ENCODE results near the gene ST14.

ST14 gene

GRCh38 chr11:130174642-130175041 is 15.1 kb downstream of the ST14 start:
- no peak overlapping the region for H3K9ac ChIP-seq (ENCODE audit: insufficient read length, low read depth)
- no peaks in the 10 kb centered on the region for H3K27me3 ChIP-seq (ENCODE audit: insufficient read depth, insufficient read length)
- H3K36me3 ChIP-seq (ENCODE audit: insufficient read depth, insufficient read length, low read length), result no peaks in the 10 kb centered on the region
- H3K9me3 ChIP-seq (ENCODE audit: insufficient read depth, low read length), result no peaks in the 10 kb centered on the region
- H3K4me1 ChIP-seq (ENCODE audit: insufficient read depth, insufficient read length), result no peaks in the 10 kb centered on the region
- TF ChIP-seq YY1 (IDR thresholded peaks at IDR 0.05; ENCODE audit: insufficient read depth, insufficient read length) (no peak), SUZ12 (IDR thresholded peaks at IDR 0.05; ENCODE audit: extremely low read depth, insufficient read depth, insufficient read length) (no peak), ZNF274 (IDR thresholded peaks at IDR 0.05; ENCODE audit: low read depth, low read length) (no peak)
- no peak for DNase-seq (ENCODE audit: low read depth, low spot score)
- no peak overlapping the region for H3K4me3 ChIP-seq (ENCODE audit: insufficient read length, low read depth)

DNA sequence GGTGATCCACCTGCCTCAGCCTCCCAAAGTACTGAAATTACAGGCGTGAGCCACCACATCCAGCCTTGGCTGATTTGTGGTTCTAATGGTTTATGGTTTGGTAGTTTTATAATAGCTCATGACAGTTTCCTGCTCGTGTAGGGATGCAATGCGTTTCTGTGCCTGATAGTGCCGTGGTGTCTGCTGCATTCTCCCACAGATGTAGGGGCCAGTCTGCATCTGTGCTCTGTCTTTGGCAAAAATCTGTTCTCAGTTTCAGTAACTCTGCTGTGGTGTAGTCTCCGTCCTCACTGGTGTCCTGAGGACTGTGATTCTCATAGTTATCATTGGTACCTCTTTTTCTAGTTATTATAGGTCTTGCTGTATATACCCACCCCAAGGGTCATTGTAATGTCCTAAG is 16.3 kb downstream of the ST14 start:
- Histone ChIP-seq H3K4me1 (ENCODE audit: insufficient read depth, insufficient read length) (no peaks in the 10 kb centered on the region), H3K9me3 (ENCODE audit: insufficient read depth, low read length) (no peaks in the 10 kb centered on the region), H3K4me3 (ENCODE audit: insufficient read length, low read depth) (no peak overlapping the region), H3K36me3 (ENCODE audit: insufficient read depth, insufficient read length, low read length) (no peaks in the 10 kb centered on the region), H3K27me3 (ENCODE audit: insufficient read depth, insufficient read length) (no peaks in the 10 kb centered on the region), H3K9ac (ENCODE audit: insufficient read length, low read depth) (no peak overlapping the region)
- no peak for TF ChIP-seq ZNF274 (IDR thresholded peaks at IDR 0.05; ENCODE audit: low read depth, low read length)
- TF ChIP-seq SUZ12 (IDR thresholded peaks at IDR 0.05; ENCODE audit: extremely low read depth, insufficient read depth, insufficient read length), result no peak
- TF ChIP-seq YY1 (IDR thresholded peaks at IDR 0.05; ENCODE audit: insufficient read depth, insufficient read length), result no peak
- DNase-seq (ENCODE audit: low read depth, low spot score), result no peak

- Histone ChIP-seq H3K4me1 (ENCODE audit: insufficient read depth, insufficient read length) (no peaks in the 10 kb centered on the region), H3K4me3 (ENCODE audit: insufficient read length, low read depth) (no peak overlapping the region), H3K9ac (ENCODE audit: insufficient read length, low read depth) (no peak overlapping the region), H3K36me3 (ENCODE audit: insufficient read depth, insufficient read length, low read length) (no peaks in the 10 kb centered on the region), H3K9me3 (ENCODE audit: insufficient read depth, low read length) (no peaks in the 10 kb centered on the region), H3K27me3 (ENCODE audit: insufficient read depth, insufficient read length) (no peaks in the 10 kb centered on the region)
- DNase-seq (ENCODE audit: low read depth, low spot score), result no peak
- TF ChIP-seq YY1 (IDR thresholded peaks at IDR 0.05; ENCODE audit: insufficient read depth, insufficient read length), result no peak
- TF ChIP-seq SUZ12 (IDR thresholded peaks at IDR 0.05; ENCODE audit: extremely low read depth, insufficient read depth, insufficient read length), result no peak
These were observed 18.2 kb downstream of the ST14 start for GRCh38 chr11:130177782-130178181.

- no peak overlapping the region for H3K9ac ChIP-seq (ENCODE audit: insufficient read length, low read depth)
- no peak overlapping the region for H3K4me3 ChIP-seq (ENCODE audit: insufficient read length, low read depth)
- H3K9me3 ChIP-seq (ENCODE audit: insufficient read depth, low read length), result no peaks in the 10 kb centered on the region
- no peaks in the 10 kb centered on the region for H3K4me1 ChIP-seq (ENCODE audit: insufficient read depth, insufficient read length)
- H3K27me3 ChIP-seq (ENCODE audit: insufficient read depth, insufficient read length), result no peaks in the 10 kb centered on the region
- DNase-seq (ENCODE audit: low read depth, low spot score), result no peak
- no peaks in the 10 kb centered on the region for H3K36me3 ChIP-seq (ENCODE audit: insufficient read depth, insufficient read length, low read length)
- no peak for TF ChIP-seq YY1 (IDR thresholded peaks at IDR 0.05; ENCODE audit: insufficient read depth, insufficient read length)
These were observed 19.1 kb downstream of the ST14 start for GRCh38 chr11:130178441-130179339.

- DNase-seq (ENCODE audit: low read depth, low spot score), result no peak
- no peak overlapping the region for H3K9ac ChIP-seq (ENCODE audit: insufficient read length, low read depth)
- H3K36me3 ChIP-seq (ENCODE audit: insufficient read depth, insufficient read length, low read length), result no peaks in the 10 kb centered on the region
These were observed 20.1 kb downstream of the ST14 start for GRCh38 chr11:130179396-130180306.

DNA sequence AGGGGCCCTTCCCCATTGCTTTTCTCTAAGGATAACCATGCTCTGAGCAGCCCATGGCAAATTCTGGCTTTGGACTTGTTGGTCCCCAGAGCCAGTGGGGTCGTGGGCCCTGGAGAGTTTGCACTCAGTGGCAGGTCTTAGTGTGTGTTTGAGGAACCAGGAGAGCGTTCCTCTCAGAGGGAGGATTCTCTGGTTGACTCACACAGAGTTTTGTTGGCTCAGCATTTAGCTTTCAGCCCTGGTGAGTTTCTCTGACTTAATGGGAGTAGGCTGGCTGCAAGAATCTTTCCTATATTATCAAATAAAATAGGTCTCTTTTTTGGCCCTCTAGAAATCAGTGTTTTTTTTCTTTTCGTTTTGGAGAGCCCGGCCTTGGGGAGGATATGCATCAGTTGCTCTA is 20.9 kb downstream of the ST14 start:
- Histone ChIP-seq H3K27me3 (ENCODE audit: insufficient read depth, insufficient read length) (no peaks in the 10 kb centered on the region), H3K36me3 (ENCODE audit: insufficient read depth, insufficient read length, low read length) (no peaks in the 10 kb centered on the region), H3K9me3 (ENCODE audit: insufficient read depth, low read length) (no peaks in the 10 kb centered on the region), H3K4me1 (ENCODE audit: insufficient read depth, insufficient read length) (no peaks in the 10 kb centered on the region), H3K9ac (ENCODE audit: insufficient read length, low read depth) (no peak overlapping the region), H3K4me3 (ENCODE audit: insufficient read length, low read depth) (no peak overlapping the region)
- no peak for DNase-seq (ENCODE audit: low read depth, low spot score)
- no peak for TF ChIP-seq ZNF274 (IDR thresholded peaks at IDR 0.05; ENCODE audit: low read depth, low read length)
- no peak for TF ChIP-seq SUZ12 (IDR thresholded peaks at IDR 0.05; ENCODE audit: extremely low read depth, insufficient read depth, insufficient read length)

More at GRCh38 chr11:130179396-130180306, 20.1 kb downstream of the ST14 start:
- Histone ChIP-seq H3K4me3 (ENCODE audit: insufficient read length, low read depth) (no peak overlapping the region), H3K4me1 (ENCODE audit: insufficient read depth, insufficient read length) (no peaks in the 10 kb centered on the region), H3K9me3 (ENCODE audit: insufficient read depth, low read length) (no peaks in the 10 kb centered on the region), H3K27me3 (ENCODE audit: insufficient read depth, insufficient read length) (no peaks in the 10 kb centered on the region)
- TF ChIP-seq SUZ12 (IDR thresholded peaks at IDR 0.05; ENCODE audit: extremely low read depth, insufficient read depth, insufficient read length) (no peak), YY1 (IDR thresholded peaks at IDR 0.05; ENCODE audit: insufficient read depth, insufficient read length) (no peak), ZNF274 (IDR thresholded peaks at IDR 0.05; ENCODE audit: low read depth, low read length) (no peak)

DNA sequence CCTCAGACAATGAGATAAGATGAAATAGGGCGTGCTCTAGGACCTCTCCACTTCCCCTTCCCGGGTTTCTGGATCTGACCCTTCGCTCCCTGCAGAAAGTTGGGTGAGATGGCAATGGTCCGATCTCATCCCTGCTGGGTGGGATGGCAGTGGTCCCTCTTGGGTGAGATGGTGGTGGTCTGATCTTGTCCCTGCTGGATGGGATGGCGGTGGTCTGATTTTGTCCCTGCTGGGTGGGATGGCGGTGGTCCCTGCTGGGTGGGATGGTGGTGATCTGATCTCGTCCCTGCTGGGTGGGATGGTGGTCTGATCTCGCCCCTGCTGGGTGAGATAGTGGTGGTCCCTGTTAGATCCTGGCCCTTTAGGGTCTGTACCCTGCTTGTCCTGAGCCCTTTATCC is 21.3 kb downstream of the ST14 start:
- Histone ChIP-seq H3K4me3 (ENCODE audit: insufficient read length, low read depth) (no peak overlapping the region), H3K36me3 (ENCODE audit: insufficient read depth, insufficient read length, low read length) (no peaks in the 10 kb centered on the region), H3K4me1 (ENCODE audit: insufficient read depth, insufficient read length) (no peaks in the 10 kb centered on the region), H3K27me3 (ENCODE audit: insufficient read depth, insufficient read length) (no peaks in the 10 kb centered on the region), H3K9ac (ENCODE audit: insufficient read length, low read depth) (no peak overlapping the region), H3K9me3 (ENCODE audit: insufficient read depth, low read length) (no peaks in the 10 kb centered on the region)
- DNase-seq (ENCODE audit: low read depth, low spot score), result no peak
- TF ChIP-seq SUZ12 (IDR thresholded peaks at IDR 0.05; ENCODE audit: extremely low read depth, insufficient read depth, insufficient read length) (no peak), ZNF274 (IDR thresholded peaks at IDR 0.05; ENCODE audit: low read depth, low read length) (no peak), YY1 (IDR thresholded peaks at IDR 0.05; ENCODE audit: insufficient read depth, insufficient read length) (no peak)

All from NT2/D1 (cell line).